AG04449 (cell line): ENCODE data around the gene WIPF3.

Experiments
- CTCF ChIA-PET: fragments of 350-600 bp; formaldehyde crosslinking; extraction: SDS; loops from one replicate; lab custom pipeline; 2021; ENCODE audit warnings: antibody characterized with exemption; lab: Yijun Ruan, JAX
- POLR2A ChIA-PET: fragments of 400-600, 350-600 bp; formaldehyde crosslinking; extraction: SDS; loops from one replicate; lab custom pipeline; 2020; ENCODE audit warnings: antibody characterized with exemption, inconsistent platforms; lab: Yijun Ruan, JAX
- DNase-seq: peaks from one replicate; pipeline ENCODE4 v3.0.0-alpha.2; 2010; ENCODE audit warnings: low read depth, low spot score
- H3K4me3 ChIP-seq: 2 replicates; pipeline ENCODE4 v1.5.1; 2011; ENCODE audit warnings: low read depth, mild to moderate bottlenecking, control low read depth, low read length
- TF ChIP-seq, protein P1 (sequence below): IDR thresholded peaks from one replicate; pipeline ENCODE4 v1.5.1; 2011; ENCODE audit warnings: mild to moderate bottlenecking, moderate library complexity, low read length, control low read depth, inconsistent platforms; ENCODE audit not compliant: insufficient read depth; ENCODE audit errors: missing control alignments

WIPF3 gene

GRCh38 chr7:29853789-29854188 is 47.5 kb downstream of the WIPF3 start:
- DNase-seq = no peak
- no peak overlapping the region for H3K4me3 ChIP-seq
- ChIA-PET CTCF (interaction anchor here (0.8 kb wide), 1 partner anchor 19 kb away, joined by 3 read pairs; no protein-coding TSS in a partner anchor), POLR2A (no interaction called here)
- TF ChIP-seq, protein P1, sequence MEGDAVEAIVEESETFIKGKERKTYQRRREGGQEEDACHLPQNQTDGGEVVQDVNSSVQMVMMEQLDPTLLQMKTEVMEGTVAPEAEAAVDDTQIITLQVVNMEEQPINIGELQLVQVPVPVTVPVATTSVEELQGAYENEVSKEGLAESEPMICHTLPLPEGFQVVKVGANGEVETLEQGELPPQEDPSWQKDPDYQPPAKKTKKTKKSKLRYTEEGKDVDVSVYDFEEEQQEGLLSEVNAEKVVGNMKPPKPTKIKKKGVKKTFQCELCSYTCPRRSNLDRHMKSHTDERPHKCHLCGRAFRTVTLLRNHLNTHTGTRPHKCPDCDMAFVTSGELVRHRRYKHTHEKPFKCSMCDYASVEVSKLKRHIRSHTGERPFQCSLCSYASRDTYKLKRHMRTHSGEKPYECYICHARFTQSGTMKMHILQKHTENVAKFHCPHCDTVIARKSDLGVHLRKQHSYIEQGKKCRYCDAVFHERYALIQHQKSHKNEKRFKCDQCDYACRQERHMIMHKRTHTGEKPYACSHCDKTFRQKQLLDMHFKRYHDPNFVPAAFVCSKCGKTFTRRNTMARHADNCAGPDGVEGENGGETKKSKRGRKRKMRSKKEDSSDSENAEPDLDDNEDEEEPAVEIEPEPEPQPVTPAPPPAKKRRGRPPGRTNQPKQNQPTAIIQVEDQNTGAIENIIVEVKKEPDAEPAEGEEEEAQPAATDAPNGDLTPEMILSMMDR = no peak

DNA sequence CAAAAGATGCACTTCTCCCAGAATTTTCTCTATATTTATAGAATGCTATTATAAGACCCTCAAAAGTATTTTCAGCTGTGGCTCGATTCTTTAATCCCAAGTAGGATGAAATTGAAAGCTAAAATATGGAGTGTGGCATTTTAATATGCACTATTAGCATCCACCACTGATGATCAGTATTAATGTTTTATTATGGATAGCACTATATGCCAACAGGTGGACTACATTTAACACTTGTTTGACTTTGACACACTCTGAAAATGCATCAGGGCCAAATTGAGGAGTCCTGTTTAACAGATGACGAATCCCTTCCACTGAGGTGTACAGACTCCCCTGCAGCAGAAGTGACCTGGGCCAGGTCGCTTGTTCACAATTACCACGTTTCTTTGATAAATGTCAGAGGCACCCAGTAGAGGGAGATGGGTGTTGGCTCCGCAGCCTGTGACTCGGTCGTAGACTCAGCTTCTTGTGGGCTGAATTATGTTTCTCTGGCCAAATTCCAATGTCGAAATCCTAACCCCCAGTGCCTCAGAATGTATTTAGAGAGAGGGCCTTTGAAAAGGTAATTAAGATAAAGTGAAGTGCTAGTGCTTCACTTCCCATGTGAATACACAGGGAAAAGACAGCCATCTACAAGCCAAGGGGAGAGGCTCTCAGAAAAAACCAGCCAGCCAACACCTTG is 48.1 kb downstream of the WIPF3 start:
- ChIA-PET CTCF (interaction anchor here (0.8 kb wide), 1 partner anchor 18 kb away, joined by 3 read pairs; no protein-coding TSS in a partner anchor), POLR2A (no interaction called here)
- TF ChIP-seq, protein P1 = no peak
- no peak overlapping the region for H3K4me3 ChIP-seq
- DNase-seq = no peak

GRCh38 chr7:29857654-29858053 is 51.3 kb downstream of the WIPF3 start:
- ChIA-PET CTCF (no interaction called here), POLR2A (no interaction called here)
- H3K4me3 ChIP-seq = no peak overlapping the region
- DNase-seq = no peak
- TF ChIP-seq, protein P1 = no peak

GRCh38 chr7:29858191-29858951 is 52.1 kb downstream of the WIPF3 start:
- POLR2A ChIA-PET = no interaction called here

GRCh38 chr7:29859104-29859503 is 52.8 kb downstream of the WIPF3 start:
- DNase-seq = no peak
- TF ChIP-seq, protein P1 = no peak
- H3K4me3 ChIP-seq = no peak overlapping the region
- POLR2A ChIA-PET = no interaction called here
- CTCF ChIA-PET = no interaction called here

More at GRCh38 chr7:29858191-29858951, 52.1 kb downstream of the WIPF3 start:
- TF ChIP-seq, protein P1 = no peak
- H3K4me3 ChIP-seq = no peak overlapping the region
- no peak for DNase-seq
- CTCF ChIA-PET = no interaction called here

DNA sequence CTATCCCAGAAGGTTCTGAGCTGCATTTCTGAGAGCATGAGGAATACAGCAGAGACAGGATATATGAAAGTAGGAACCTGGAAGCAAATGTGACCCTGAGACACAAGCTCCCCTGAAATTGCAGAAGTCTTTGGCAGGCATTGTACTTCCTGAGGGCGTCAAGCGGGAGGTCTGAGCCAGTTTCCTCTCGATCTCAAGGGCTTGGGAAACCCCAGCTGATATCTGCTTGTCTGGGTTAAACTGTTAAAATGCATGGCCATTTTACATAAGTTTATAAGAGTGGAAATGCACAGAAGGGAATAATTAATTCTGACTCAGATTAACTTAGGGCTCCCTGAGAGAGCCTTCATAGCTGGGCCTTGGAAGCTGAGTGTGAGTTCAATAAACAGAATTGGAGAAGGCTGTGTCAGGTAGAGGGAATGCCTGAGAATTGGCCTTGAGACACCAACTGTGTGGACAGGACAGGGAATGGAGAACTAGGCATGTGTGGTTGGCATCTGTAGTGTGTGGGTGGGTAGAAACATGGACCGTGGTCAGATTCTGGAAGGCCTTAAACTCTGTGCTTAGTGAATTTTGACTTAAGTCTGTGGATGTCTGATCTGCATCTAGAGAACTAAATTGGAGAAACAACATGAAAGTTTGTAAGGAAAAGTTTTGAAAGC is 53.3 kb downstream of the WIPF3 start:
- ChIA-PET CTCF (no interaction called here), POLR2A (no interaction called here)
- DNase-seq = no peak
- TF ChIP-seq, protein P1 = no peak
- no peak overlapping the region for H3K4me3 ChIP-seq
